Gastroesophageal sphincter (tissue), 4 donors: ENCODE measurements around the gene ALDH2. TPM values are rescaled to one million over a fixed set of nuclear protein-coding genes. Genes with fewer than 3 reads are reported as not detected.
"Not testable (repeated sequence)": the region's sequence is repeated elsewhere in the genome, so short reads cannot be mapped to it uniquely, and the experiment has no call there.

Experiments used
- ATAC-seq: fragments of 150-250 bp; one replicate; pipeline ENCODE4 v1.9.1; 2016; ENCODE audit warnings: mild to moderate bottlenecking, moderate library complexity
- H3K27ac ChIP-seq, 4 donors: fragments of 200-600 bp; sonication (generic) in 3 of 4; 1 replicate in 3 of 4; 2 replicates in 1 of 4; pipeline ENCODE4 v1.5.1; 2016 to 2019
- H3K27me3 ChIP-seq: fragments of 200-600 bp; sonication (generic); one replicate; pipeline ENCODE4 v1.5.1; 2019
- H3K36me3 ChIP-seq, 2 donors: fragments of 200-600 bp; sonication (generic); one replicate each; pipeline ENCODE4 v1.5.1; 2019; ENCODE audit warnings: control low read depth in 1 of 2
- H3K4me1 ChIP-seq, 3 donors: fragments of 200-600 bp; sonication (generic); 1 replicate in 2 of 3; 2 replicates in 1 of 3; pipeline ENCODE4 v1.5.1; 2016 to 2019; ENCODE audit warnings: control low read depth in 2 of 3
- H3K4me3 ChIP-seq, 2 donors: fragments of 200-600 bp; sonication (generic); one replicate each; pipeline ENCODE4 v1.5.1; 2019; ENCODE audit warnings: mild to moderate bottlenecking in 1 of 2, moderate library complexity in 1 of 2
- H3K9me3 ChIP-seq, 3 donors: fragments of 200-600 bp; sonication (generic); one replicate each; pipeline ENCODE4 v1.5.1; 2017 to 2019; ENCODE audit warnings: control low read depth in 2 of 3
- CTCF ChIP-seq, 4 experiments: fragments of 200-600 bp in 2 of 4; fragments of 450-650 bp in 2 of 4; sonication (generic) in 1 of 4; IDR thresholded peaks; one replicate each; pipeline ENCODE4 v1.5.1; 2017 to 2019; ENCODE audit warnings: antibody characterized with exemption in 4 of 4, mild to moderate bottlenecking in 2 of 4, moderate library complexity in 2 of 4
- EP300 ChIP-seq: sonication (generic); formaldehyde crosslinking; IDR thresholded peaks from one replicate; pipeline ENCODE4 v1.6.1; 2017; ENCODE audit warnings: antibody characterized with exemption, mild to moderate bottlenecking
- POLR2A ChIP-seq, 2 donors: fragments of 450-650 bp; IDR thresholded peaks; one replicate each; pipeline ENCODE4 v1.6.1; 2017; ENCODE audit warnings: antibody characterized with exemption in 2 of 2, mild to moderate bottlenecking in 2 of 2, moderate library complexity in 1 of 2
- POLR2AphosphoS5 ChIP-seq: sonication (generic); formaldehyde crosslinking; IDR thresholded peaks from one replicate; pipeline ENCODE4 v1.6.1; 2017; ENCODE audit warnings: antibody characterized with exemption
- WGBS, 2 donors: methylation state at CpG; one replicate each; pipeline ENCODE4 v1.1.5; 2018; ENCODE audit warnings: low coverage in 1 of 2; 5-methylcytosine and 5-hydroxymethylcytosine counted together
- total RNA-seq, 4 donors: library from RNA; depleted of rRNA; stranded (reverse); fragments of >200 nt; gene quantifications; one replicate each; pipeline ENCODE4 v1.1.0, GENCODE V29; 2016

ALDH2 gene
- 100 to 1,000 TPM; 197 to 245 (median 209) TPM for total RNA-seq

- peak; percentile 94 for TF ChIP-seq POLR2A (IDR thresholded peaks at IDR 0.05)
- TF ChIP-seq POLR2AphosphoS5 = peak; percentile 94
- TF ChIP-seq CTCF (IDR thresholded peaks at IDR 0.05) = peak in 2 of 4 experiments; percentile 10 to 48
- TF ChIP-seq EP300 = no peak
- peaks cover 0 to 50% (median 14%) of the 10 kb centered on the region in 3 donors for H3K4me1 ChIP-seq
- ATAC-seq = peak; percentile 97
Measured at GRCh38 chr12:111766608-111767361, at the start of gene ALDH2. TSS of gene ALDH2 (plus strand) at chr12:111766933. CDS start at chr12:111766983, 50 bp downstream.

GRCh38 chr12:111719316-111719715, 47.4 kb upstream of the ALDH2 start:
- peaks cover 0 to 89% of the 10 kb centered on the region in 2 donors for H3K36me3 ChIP-seq
- not testable (repeated sequence) for H3K9me3 ChIP-seq, ATAC-seq, H3K4me3 ChIP-seq, H3K27ac ChIP-seq, H3K27me3 ChIP-seq
- 83 to 100% methylated on average over 9 to 10 of the region's 10 CpGs for WGBS, 2 donors
- peaks cover 0 to 15% (median 0%) of the 10 kb centered on the region in 3 donors for H3K4me1 ChIP-seq

More at GRCh38 chr12:111766608-111767361, at the start of gene ALDH2:
- Histone ChIP-seq H3K27ac (peak within 1 kb of the TSS; percentile 40 to 95 (median 89)), H3K36me3 (no peaks in the 10 kb centered on the region), H3K9me3 (no peaks in the 10 kb centered on the region), H3K27me3 (no peaks in the 10 kb centered on the region), H3K4me3 (peak within 1 kb of the TSS; percentile 47 to 76)
- WGBS, 2 donors = 5% methylated on average over 3 of the region's 73 CpGs; no CpG with 5 or more reads in 1 of the 2 donors

GRCh38 chr12:111720457-111720856, 46.3 kb upstream of the ALDH2 start:
- H3K27ac ChIP-seq = no peak overlapping the region
- peaks cover 0 to 86% of the 10 kb centered on the region in 2 donors for H3K36me3 ChIP-seq
- H3K4me1 ChIP-seq = peaks cover 0 to 7% (median 0%) of the 10 kb centered on the region in 3 donors
- ATAC-seq = no peak
- H3K9me3 ChIP-seq = no peaks in the 10 kb centered on the region
- no peak for TF ChIP-seq POLR2AphosphoS5
- TF ChIP-seq POLR2A (IDR thresholded peaks at IDR 0.05) = no peak
- TF ChIP-seq EP300 = no peak
- TF ChIP-seq CTCF (IDR thresholded peaks at IDR 0.05) = no peak
- 92 to 100% methylated on average over 3 of the region's 6 CpGs for WGBS, 2 donors
- no peaks in the 10 kb centered on the region for H3K27me3 ChIP-seq
- no peak overlapping the region for H3K4me3 ChIP-seq

- not testable (repeated sequence) for H3K4me1 ChIP-seq, H3K4me3 ChIP-seq, ATAC-seq, H3K9me3 ChIP-seq, H3K27ac ChIP-seq, H3K27me3 ChIP-seq
- WGBS, 2 donors = no CpG with 5 or more reads among the region's 46 CpGs
- H3K36me3 ChIP-seq = peaks cover 0 to 87% of the 10 kb centered on the region in 2 donors
Measured at GRCh38 chr12:111723646-111724360, 42.9 kb upstream of the ALDH2 start.

- Histone ChIP-seq H3K36me3 (peaks cover 0 to 93% of the 10 kb centered on the region in 2 donors), H3K4me3 (no peak overlapping the region), H3K27ac (no peak overlapping the region), H3K27me3 (no peaks in the 10 kb centered on the region), H3K4me1 (no peaks in the 10 kb centered on the region), H3K9me3 (no peaks in the 10 kb centered on the region)
- ATAC-seq = no peak
- WGBS, 2 donors = 94 to 100% methylated on average over 1 to 2 of the region's 2 CpGs
- no peak for TF ChIP-seq POLR2AphosphoS5
- no peak for TF ChIP-seq CTCF (IDR thresholded peaks at IDR 0.05)
- TF ChIP-seq EP300 = no peak
- TF ChIP-seq POLR2A (IDR thresholded peaks at IDR 0.05) = no peak
Measured at GRCh38 chr12:111728795-111729194, 37.9 kb upstream of the ALDH2 start.
